HG03060 (cell line): ENCODE measurements around the gene MOB3C.

Source experiments
- ATAC-seq: cut with Tn5 transposase; IDR thresholded peaks from one replicate; pipeline ENCODE4 v1.9.1; 2021; ENCODE audit warnings: low read depth, moderate number of reproducible peaks; ENCODE audit not compliant: unreplicated experiment

MOB3C gene

DNA sequence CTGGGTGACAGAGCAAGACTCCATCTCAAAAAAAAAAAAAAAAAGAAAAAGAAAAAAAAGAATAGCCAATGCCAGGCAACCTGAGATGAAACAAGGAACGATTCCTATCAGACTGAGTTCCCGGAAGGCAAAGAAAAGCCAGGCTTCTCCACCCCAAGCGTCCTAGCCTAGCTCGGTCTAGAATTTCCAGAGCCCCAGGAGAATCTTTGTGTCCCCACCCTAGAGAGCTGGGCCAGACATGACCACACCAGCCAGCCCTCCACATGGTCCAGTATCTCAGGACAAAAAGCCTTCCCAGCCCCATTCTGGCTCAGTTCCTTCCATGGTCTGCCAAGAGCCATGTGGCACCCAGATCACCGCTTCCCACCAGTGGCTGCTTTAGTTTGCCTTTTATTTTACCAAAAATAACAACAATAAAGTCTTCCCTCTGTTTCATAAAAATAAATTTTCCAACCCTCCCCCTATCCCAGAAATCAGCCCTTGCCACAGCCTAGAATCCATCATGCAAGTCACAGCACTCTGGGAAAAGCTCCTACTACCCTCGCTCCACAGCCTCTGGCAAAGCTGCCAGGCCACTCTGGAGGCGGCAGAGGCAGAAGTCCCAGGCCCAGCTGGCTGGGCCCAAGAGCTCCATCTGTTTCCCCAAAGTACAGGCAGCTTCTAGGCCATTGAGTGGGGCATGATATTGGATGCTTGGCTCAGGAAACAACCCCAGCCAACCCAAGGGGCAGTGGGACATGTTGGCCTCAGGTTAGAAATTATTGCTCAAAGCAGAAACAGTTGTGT lies 9.1 kb downstream of the MOB3C start:
- ATAC-seq: no peak

DNA sequence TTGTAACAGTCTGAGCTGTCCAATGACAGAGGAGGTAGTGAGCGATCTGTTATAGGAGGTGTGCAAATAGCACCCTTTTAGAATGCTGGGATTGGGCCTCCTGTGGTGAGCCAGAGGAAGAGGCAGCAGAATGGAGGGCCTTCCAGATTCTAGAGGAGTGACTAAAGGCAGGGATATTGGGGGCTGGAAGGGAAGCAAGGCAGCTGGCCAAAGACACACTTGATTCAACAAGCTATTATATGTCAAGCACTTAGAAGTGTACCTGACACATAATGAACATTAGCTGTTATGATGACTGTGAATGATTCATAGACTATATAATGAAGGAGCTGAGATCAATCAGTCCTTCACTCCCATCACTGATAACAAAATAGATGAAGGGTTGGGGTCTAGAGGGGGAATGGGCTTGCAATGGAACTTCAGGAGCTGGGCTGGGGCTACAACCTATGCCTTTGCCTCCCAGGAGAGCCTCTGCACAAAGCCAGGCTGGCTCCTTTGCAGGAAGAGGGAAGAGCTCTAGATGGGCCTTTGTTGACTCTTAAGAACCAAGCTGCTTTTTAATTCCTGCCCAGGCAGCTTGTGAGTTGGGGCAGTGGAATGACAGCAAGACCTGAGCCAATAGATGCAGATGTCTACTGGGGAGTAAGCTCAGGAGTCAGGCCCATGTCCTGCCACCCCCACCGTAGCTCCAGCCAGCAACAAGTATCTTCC lies 10.2 kb downstream of the MOB3C start:
- no peak for ATAC-seq

DNA sequence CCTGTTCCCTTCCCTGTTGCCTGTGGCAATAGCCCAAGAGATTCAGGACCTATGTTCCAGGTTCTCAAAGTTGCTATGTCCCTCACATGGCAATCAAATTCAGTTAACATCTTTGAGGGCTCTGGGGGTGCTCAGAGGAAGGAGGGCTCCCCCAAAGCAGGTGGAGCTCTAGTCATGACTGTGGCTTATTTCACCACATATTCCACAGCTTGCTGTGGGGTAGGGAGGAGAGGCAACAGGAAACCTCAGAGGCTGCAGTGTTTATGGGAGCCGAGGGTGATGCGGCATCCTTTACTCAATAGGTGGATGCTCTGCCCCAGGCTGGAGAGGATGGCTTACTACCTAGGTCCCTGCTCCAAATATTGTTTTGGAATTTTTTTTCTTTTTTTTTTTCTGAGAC lies 11.4 kb downstream of the MOB3C start:
- no peak for ATAC-seq

DNA sequence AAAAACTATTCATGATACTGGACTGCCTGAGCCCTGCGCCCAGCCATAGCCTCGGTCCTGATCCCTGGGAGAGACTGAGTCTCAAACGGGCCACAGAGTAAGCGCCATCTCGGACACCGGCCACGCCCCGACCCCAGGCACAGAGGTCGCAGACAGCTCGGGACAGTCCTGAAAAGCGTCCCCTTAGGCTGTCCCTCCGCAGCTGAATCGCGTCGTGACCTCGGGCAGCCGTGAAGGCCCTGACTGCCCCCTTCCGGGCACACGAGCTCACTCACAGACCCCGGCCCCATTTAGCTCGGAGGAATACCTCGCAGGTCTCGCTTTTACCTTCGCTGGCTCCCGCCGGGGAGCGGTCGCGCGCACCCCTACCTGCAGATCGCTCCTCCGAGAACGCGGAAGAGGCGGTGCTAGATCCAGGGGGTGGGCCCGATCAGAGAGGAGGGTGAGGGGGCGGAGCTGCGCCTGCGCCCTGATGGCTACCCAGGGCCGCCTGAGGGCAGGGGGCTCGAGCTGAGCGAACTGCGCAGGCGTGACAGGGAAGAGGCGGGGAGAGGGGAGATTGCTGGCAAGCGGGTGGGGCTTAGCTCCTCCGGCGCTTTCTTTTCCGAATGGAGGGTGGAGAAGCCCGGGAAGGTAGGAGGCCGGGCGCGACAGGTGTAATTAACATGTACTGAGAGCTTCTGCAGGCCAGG lies 12.6 kb downstream of the MOB3C start, which contains the start of gene MKNK1:
TSS of gene MKNK1 (minus strand) at position 411 of the 692 bp plus-strand sequence. CDS start 20,941 bp downstream, outside the sequence.
- peak; percentile 91 for ATAC-seq

DNA sequence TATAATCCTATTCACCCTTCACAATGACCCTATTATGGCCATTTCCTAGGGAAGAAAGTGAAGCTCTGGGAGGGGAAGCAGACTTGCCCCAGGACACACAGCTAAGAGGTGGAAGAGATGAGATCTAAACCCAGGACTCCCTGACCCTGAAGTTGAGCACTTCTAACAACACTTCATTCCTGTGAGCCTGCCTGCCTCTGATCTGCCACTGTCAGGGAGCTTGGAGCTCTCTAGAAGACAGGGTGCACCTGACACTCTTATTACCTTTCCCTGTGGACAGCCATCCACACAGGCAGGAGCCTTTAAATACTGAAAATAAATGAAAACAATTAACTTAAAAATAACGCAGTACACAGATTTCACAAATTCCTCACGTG lies 13.1 kb downstream of the MOB3C start:
- ATAC-seq: no peak

DNA sequence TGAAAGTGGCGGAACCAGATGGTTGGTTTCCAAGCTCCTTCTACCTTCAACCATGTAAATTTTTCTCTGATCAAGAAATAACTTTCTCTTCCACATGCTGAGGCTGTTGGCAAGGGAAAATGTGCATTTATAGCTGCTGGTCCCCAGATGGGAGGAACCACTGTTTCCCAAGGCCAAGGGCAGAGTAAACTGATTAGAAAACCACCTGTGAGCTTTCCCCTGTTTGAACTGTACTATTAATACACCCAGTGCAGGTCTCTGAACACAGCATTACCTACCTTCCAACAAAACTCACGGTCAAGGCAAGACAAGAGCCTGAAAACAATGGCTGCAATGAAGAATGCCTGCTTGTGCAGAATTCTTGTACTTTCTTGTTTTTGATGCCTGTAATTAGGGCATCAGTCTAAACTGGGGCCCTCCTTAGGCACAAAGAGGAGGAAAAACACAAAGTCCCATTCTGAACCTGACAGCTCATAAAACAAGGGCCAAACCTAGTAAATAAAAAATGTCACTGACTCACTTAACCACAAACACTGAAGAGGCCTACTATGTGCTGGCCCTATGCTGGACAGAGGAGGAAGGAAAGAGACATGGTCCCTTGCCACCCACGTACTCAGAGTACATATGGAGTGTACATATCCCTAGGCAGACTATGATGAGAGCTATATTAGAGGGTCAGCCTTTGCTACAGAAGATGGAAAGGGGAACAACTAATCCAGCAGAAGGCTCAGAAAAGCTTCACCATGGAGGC lies 15.2 kb downstream of the MOB3C start:
- ATAC-seq: no peak

DNA sequence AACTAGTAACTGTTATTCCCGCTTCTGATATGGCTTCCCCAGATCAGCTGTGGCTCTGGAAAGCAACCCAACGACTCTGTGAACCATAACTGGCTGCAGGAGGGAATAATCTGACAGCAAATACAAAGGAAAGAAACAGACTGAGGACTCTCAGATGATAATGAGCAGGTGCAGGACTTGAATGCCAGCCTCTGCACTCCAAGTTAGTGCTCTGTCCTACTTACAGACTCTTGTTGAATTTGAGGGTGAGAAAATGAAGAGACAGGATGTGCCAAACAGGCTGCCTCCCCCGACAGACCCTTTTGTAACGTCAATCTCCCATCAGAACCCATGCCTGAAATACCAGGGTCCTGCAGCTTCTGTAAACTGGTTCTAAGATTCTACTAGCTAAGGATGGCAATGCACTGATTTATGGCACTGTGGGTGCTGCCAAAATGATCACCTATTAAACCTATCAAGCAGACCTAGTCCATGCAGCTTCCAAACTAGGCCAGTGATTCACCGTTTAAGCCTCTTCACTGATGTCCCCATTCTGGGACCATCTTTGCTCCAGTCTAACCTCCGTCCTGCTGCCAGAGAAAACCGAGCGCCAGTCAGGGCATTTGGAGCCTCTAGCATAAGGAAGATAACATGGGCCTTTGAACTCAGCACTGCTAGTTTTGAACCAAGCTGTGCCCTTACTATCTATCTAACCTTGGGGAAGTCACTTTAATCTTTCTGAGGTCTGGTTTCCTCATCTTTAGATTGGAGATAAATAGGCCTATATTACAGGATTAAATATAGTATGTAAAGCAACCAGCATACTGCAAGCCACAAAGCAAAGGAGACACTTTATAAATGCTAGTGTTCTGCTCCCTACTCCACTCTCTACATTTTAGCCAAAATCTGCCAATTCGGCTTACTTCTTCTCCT lies 17.3 kb downstream of the MOB3C start:
- no peak for ATAC-seq

DNA sequence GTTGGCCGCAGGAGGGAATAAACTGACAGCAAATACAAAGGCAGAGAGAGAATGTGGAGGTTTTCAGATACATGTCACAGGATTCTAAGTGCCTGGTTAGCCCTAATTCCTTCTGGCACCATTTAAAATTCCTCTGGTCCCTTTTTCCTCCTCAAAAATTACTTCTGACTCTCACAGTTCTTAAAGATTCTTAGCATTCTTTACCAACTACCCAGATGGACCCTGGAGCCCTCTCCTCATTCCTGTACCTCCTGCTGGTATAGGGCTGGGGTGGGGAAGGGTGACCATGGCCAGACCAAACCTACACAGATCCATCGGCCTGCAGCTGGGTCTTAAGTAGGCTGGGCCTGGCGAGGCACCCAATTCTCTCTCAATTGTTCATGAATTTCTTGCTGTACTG lies 19.8 kb downstream of the MOB3C start:
- no peak for ATAC-seq

DNA sequence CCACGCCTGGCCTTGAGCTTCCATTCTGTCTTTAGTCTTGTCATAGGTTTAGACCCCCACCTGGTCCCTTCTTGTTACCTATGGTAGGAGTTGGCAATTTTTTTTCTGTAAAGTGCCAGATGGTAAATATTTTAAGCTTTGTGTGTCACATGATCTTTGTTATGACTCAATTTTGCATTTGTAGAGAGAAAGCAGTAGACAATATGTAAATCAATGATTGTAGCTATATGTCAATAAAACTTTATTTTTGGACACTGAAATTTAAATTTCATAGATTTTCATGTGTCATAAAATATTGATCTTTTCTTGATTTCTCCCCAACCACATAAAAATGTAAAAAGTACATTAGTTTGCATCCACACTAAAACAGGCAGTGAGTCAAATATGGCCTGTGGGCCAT lies 20.6 kb downstream of the MOB3C start:
- no peak for ATAC-seq

DNA sequence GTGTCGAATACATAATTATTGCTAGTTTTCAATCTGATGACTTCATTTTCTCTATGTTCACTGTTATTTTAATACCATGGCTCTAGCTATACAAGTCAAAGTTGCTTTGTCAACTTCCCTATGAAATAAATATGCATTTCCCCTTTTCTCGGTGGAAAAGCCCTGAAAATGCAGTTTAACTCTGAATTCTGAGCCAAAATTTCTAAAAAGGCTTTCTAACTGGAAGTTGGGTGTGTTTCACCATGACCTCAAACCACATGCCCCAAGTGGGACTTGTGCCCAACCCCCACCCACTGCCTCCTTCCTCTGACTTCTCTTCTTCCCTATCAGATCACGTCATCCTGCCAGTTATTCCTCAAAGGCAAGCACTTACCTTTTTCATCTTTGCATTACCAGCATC lies 21.5 kb downstream of the MOB3C start:
- ATAC-seq: no peak

DNA sequence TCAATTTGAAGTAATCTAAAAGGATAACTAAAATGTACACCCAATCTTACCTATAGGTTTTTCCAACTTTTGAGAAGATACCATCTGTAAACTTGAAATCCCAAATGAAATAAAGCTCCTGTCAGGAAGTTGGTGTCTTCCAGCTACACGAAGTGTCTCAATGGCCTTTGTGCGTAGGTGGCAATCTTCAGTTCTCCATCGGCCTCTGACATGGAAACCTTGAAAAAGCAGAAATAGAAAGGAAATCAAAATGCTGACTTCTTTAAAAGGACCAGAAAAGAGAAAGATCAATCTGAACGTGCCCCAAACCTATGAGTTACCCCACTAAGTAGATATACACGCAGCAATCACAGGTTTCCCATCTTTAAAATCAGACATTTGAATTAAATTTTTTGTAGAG lies 22.5 kb downstream of the MOB3C start:
- ATAC-seq: no peak

DNA sequence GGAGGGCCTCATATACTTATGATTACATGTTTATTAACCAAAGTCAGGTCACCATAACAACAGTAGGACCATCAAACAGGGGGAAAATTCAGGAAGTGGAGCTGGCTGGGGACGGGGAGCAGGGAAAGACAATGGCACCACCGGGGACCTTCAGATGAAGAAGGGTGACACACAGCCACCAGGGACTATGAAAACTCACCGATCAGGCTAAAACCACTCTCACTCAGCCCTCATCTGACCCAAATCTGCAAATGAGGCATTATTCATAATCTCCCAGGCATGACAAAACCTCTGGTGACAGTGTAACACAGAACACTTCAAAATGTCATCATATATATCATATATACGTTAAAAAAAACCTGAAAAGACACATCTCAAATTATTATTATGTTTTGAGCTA lies 23.8 kb downstream of the MOB3C start:
- ATAC-seq: no peak

DNA sequence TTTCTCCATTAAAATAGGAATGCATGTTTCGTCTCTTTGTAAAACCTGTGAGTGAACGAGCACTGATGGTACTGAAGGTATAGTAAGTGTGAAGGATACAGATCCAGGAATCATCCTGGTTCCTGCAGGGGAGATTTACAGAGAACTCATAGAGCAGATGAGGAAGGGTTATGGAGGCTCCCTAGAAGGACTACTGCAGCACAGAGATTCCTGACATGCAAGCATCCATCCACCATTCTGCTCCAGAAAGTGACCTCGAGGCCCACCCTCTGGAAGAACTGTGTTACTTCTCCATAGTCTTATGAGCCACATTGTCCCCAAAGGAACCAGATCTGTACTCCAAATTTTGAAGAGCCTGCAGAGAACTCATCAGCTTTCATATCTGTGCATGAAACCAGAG lies 27.1 kb downstream of the MOB3C start:
- no peak for ATAC-seq

DNA sequence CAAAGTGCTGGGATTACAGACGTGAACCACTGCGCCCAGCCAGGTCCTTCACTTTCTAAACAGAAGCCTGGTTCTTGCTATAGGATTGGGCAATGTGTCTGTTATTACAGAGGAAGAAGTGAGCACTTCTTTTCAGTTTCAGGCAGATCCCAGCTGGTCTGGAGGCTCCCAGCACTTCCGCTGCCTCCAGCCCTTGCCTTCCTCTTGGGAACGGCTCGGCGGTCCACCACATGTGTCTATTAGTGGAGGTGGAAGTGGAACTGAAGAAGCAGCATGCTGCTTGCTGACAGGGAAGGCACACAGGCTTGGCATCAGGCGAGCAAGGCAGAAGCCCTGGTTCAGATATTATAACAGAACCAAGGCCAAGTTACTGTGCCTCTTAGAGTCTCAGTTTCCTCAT lies 29.5 kb downstream of the MOB3C start:
- no peak for ATAC-seq

DNA sequence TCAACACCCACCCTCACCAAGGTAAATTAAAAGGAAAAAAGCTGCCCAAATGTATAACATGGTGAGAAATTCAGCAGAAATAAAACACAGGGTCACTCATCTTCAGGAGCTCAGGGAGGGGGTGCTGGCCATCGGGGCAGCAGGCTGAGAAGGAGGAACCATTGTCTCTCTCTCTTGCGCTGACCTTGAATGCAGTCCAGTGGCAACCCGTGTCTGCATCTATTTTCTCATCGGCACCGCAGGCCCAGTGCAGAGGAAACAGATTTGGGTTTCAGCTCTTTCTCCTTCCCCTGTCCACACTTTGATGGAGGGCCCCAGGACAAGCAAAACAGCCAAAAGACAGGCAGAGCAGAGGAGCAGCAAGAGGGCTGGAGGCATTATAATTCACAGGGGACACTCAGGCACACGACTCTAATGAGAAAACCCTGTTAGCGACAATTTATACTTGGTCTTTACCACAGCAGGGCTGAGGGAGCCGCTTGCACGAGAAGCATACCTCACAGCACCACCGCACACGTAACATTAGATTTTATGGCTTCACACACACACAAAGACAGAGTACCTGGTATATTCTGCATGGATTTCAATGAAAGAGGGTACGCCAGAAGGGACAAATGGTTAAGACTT lies 31.2 kb downstream of the MOB3C start:
- no peak for ATAC-seq

DNA sequence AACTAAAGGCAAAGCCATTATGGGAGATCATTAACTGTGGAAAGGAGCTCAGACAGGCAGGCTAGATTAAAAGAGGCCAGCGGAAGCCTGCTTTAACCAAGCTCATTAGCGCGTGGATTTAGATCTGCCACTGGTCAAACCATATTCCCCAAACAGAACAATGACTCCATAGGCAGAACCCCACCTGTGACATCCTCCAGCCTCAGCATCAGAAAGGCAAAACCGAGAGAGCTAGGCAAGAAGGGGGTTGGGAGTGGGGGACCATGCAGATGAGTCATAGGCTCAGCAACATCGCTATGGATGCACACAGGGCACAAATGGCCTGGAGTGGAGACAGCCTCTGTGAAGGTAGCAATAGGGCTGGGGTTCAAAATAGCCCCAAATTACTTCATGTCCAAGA lies 33.1 kb downstream of the MOB3C start:
- no peak for ATAC-seq

DNA sequence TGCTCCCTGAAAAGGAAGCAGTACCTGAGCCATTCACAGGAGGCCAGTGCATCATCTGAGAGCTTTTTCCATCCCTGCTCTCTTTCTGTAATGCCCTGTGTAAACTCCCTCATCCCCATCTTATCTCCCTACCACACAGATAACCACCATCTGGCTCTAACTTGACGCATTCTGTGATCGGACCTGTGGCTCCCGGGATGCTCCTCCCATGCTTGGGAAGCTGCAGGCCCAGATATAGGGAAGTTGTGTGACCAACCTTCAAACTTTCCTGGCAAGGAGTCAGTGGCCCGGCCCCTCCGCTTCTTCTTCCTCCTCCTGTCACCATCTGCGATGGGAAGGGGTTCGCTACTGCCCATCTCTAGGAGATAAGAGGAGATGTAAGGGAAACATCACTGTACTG lies 33.6 kb downstream of the MOB3C start:
- ATAC-seq: no peak

DNA sequence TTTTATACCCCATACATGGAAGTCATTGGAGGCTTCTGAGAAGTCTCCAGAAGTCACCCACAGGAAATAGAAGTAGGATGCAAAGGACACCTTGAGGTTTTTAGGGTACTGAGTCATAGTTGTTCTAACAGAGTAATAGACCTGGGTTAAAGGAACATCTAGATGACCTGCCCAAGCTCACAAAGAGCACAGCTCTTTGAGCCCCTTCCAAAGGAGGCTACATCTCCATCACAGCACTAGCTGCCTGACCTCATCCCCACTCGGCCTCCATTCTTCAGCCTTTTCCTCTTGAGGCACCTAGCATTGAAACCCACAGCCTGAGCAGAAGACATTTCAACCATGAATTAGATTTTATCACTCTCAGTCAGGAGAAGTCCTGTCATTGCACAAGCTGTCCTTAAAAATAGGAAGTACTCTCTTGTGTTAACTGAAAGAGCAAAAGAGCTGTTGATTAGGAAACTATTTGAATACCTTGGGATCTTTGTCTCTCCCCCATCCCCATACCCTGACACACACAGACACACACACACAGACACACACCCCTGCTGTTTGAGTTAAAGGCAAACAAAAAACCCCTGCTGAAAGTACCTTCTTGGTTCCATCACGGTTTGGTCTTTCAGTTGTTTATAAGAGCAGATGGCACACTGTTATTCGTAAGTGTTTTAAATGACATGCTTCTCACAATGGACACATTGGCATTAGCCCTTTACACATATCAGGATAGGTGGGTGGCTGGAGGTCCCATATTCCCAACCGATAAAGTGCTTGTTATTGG lies 34.7 kb downstream of the MOB3C start:
- ATAC-seq: no peak
